Measurements from ENCODE around the gene CTNNA2.

GRCh38 chr2:80482276-80482675 lies 969.4 kb downstream of the CTNNA2 start:
- TF ChIP-seq POLR2A (IDR thresholded peaks at IDR 0.05) (no peak), CTCF (IDR thresholded peaks at IDR 0.05) (no peak)
